Stimulated activated naive CD8-positive, alpha-beta T cell treated with anti-CD3 and anti-CD28 coated beads, Interleukin-15, amount 100 ng/mL, for 72 hours (primary cell): ENCODE data around the gene SCAP.
"Not testable (repeated sequence)": the region's sequence is repeated elsewhere in the genome, so short reads cannot be mapped to it uniquely, and the experiment has no call there.

Experiments used
- ATAC-seq: fragments of 150-1000 bp; cut with Tn5 transposase; 2 replicates; pipeline ENCODE4 v1.10.0; 2021; ENCODE audit warnings: mild to moderate bottlenecking, moderate library complexity
- DNase-seq, 2 donors: peaks; one replicate each; pipeline ENCODE4 v3.0.0; 2021 to 2022
- H3K27ac Mint-ChIP-seq, 2 donors: one replicate each; pipeline ENCODE4 v1.8.0; 2022; ENCODE audit warnings: mild to moderate bottlenecking in 2 of 2, mixed read lengths in 2 of 2, moderate library complexity in 2 of 2
- H3K27me3 Mint-ChIP-seq: one replicate; pipeline ENCODE4 v1.8.0; 2022; ENCODE audit warnings: mixed read lengths
- H3K4me1 Mint-ChIP-seq: one replicate; pipeline ENCODE4 v1.8.0; 2022; ENCODE audit warnings: mild to moderate bottlenecking, mixed read lengths
- H3K4me3 Mint-ChIP-seq, 2 donors: one replicate each; pipeline ENCODE4 v1.8.0; 2022; ENCODE audit warnings: mild to moderate bottlenecking in 2 of 2, mixed read lengths in 2 of 2, moderate library complexity in 1 of 2
- H3K9me3 Mint-ChIP-seq, 2 donors: one replicate each; pipeline ENCODE4 v1.8.0; 2022; ENCODE audit warnings: mixed read lengths in 2 of 2

SCAP gene

DNA sequence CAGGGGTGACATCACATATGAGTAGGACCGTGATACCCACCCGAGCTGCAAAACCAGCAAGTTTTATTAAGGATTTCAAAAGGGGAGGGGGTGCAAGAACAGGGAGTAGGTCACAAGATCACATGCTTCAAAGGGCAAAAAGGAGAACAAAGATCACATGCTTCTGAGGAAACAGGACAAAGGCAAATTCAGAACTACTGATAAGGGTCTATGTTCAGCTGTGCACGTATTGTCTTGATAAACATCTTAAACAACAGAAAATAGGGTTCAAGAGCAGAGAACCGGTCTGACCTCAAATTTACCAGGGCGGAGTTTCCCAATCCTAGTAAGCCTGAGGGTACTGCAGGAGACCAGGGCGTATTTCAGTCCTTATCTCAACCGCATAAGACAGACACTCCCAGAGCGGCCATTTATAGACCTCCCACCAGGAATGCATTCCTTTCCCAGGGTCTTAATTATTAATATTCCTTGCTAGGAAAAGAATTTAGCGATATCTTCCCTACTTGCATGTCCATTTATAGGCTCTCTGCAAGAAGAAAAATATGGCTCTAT, 16.1 kb downstream of the SCAP start:
- not testable (repeated sequence) for H3K27ac Mint-ChIP-seq, H3K9me3 Mint-ChIP-seq, ATAC-seq, DNase-seq, H3K27me3 Mint-ChIP-seq, H3K4me3 Mint-ChIP-seq
- peaks cover 32% of the 10 kb centered on the region for H3K4me1 Mint-ChIP-seq

DNA sequence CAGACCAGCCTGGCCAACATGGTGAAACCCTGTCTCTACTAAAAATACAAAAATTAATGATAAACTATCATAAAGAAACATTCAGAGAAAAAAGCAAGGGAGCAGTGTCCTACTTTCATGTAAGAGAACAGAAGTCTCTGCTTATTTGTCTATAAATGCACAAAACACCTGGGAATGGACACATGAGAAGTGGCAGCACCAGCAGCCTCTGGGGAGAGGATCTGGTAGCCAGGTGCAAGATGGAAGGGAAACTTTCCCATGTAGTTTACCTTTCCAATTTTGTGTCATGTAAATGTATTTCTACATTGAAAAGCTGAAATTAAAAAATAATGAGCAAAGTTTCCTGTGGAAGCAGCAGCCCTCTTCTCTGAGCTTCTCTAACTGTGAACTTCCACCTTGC, 18.8 kb downstream of the SCAP start:
- peaks cover 29% of the 10 kb centered on the region for H3K4me1 Mint-ChIP-seq
- no peak for ATAC-seq
- DNase-seq = no peak
- H3K9me3 Mint-ChIP-seq = no peaks in the 10 kb centered on the region
- no peaks in the 10 kb centered on the region for H3K27me3 Mint-ChIP-seq
- no peak overlapping the region for H3K4me3 Mint-ChIP-seq
- no peak overlapping the region for H3K27ac Mint-ChIP-seq

DNA sequence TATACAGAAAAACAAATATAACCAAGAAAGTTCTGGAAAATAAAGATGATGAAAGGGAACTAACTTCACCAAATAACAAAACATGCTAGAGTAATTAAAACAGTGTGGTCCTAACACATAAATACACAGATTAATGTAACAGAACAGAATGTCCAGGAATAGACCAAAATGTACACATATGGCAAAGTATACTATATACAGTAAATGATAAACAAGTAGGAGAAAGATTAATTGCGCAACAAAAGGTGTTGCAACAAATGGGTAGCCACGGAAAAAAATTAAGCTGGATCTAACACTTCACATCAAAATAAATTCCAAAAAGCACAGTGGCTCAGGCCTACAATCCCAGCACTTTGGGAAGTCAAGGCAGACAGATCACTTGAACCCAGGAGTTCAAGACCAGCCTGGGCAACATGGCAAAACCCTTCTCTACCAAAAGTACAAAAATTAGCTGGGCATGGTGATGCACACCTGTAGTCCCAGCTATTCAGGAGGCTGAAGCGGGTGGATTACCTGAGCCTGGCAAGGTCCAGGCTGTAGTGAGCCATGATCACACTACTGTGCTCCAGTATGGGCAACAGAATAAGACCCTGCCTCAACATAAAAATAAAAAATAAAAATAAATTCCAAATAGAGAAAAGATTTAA, 19.8 kb downstream of the SCAP start:
- DNase-seq (no peak), ATAC-seq (no peak)
- peaks cover 29% of the 10 kb centered on the region for H3K4me1 Mint-ChIP-seq
- no peak overlapping the region for H3K4me3 Mint-ChIP-seq
- peak overlapping the region; percentile 12 to 64 for H3K27ac Mint-ChIP-seq
- H3K9me3 Mint-ChIP-seq = no peaks in the 10 kb centered on the region
- H3K27me3 Mint-ChIP-seq = no peaks in the 10 kb centered on the region

- no peaks in the 10 kb centered on the region for H3K27me3 Mint-ChIP-seq
- no peaks in the 10 kb centered on the region for H3K9me3 Mint-ChIP-seq
- H3K4me1 Mint-ChIP-seq = peaks cover 29% of the 10 kb centered on the region
- no peak overlapping the region for H3K27ac Mint-ChIP-seq
- H3K4me3 Mint-ChIP-seq = no peak overlapping the region
- ATAC-seq (no peak), DNase-seq (no peak)
These were observed 23.1 kb downstream of the SCAP start for GRCh38 chr3:47452453-47453215.

DNA sequence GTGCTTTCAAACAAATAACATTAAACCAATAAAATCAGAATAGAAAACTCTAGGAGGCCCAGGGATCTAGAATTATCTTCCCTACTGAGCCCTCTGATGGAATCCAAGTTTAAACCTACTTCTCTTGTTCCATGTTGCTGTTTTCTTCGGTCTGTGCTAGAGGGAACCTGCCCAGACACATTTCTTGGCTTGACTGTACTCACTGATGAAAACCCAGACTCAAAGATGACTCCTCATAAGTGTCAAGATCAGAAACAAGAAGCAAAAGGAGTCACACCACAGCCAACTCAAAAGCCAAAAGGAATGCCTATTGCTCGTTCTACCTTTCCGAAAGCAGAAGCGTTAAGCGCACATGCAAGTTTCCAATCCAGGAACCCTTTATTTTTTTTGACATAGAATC, 31.6 kb downstream of the SCAP start:
- H3K4me1 Mint-ChIP-seq = peaks cover 21% of the 10 kb centered on the region
- no peaks in the 10 kb centered on the region for H3K9me3 Mint-ChIP-seq
- H3K27ac Mint-ChIP-seq = peak overlapping the region; percentile 83 to 89
- ATAC-seq (no peak), DNase-seq (no peak)
- no peaks in the 10 kb centered on the region for H3K27me3 Mint-ChIP-seq
- H3K4me3 Mint-ChIP-seq = no peak overlapping the region

DNA sequence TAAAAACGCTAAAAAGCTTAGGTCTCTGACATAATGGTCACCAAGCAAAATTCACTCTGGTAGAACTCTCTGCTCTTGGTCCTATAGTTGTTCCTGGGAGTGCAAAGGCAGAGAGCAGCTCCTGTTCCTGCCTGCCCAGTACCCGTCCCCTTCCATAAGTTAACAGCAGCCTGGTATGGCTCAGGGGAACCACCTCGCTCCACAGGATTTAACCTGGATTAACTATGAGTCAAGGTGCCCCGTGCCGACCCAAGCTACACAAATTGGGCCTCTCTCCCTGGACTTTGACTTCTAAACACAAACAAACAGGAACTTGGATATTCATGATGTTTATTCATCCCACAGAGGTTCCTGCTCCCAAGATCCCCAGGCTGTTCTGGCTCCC, 32.1 kb downstream of the SCAP start:
- Mint-ChIP-seq H3K9me3 (no peaks in the 10 kb centered on the region), H3K27me3 (no peaks in the 10 kb centered on the region), H3K4me3 (no peak overlapping the region), H3K27ac (peak overlapping the region; percentile 83 to 89), H3K4me1 (peaks cover 20% of the 10 kb centered on the region)
- ATAC-seq = no peak
- no peak for DNase-seq

DNA sequence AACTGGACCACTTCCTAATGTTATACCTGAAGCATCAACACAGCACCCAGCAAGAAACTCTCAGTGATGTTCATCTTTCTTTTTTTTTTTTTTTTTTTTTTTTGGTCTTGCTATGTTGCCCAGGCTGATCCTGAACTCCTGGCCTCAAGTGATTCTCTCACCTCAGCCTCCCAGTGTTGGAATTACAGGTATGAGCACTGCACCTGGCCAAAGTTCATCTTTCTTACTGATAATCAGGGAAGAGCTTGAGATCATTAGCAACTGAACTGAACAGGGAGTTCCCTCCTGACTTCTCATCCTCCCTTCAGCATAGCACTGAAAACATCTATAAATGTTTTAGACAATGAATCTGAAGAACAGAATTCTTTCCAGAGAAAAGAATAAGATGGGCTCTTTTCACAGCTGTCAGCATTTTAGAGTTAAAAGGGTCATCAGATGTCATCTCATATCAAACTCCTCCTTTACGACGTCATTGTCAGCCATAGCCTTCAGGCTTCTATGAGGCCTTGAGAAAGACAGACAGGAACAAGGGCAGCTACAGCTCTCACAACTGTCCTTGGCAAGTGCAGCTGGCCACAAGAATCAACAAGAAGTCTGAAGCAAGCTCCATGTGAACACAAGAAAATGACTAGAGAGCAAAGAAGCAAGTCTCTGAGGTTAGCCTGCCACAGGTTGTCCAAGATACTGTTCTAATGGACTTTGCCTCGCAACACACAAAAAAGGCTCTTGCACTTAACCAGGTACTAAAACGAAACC, 33.8 kb downstream of the SCAP start:
- Mint-ChIP-seq H3K4me1 (peaks cover 9% of the 10 kb centered on the region), H3K4me3 (no peak overlapping the region), H3K9me3 (no peaks in the 10 kb centered on the region), H3K27ac (peak overlapping the region in 1 of 2 donors; percentile 48), H3K27me3 (no peaks in the 10 kb centered on the region)
- ATAC-seq (no peak), DNase-seq (no peak)

- no peak for DNase-seq
- no peaks in the 10 kb centered on the region for H3K27me3 Mint-ChIP-seq
- no peak overlapping the region for H3K27ac Mint-ChIP-seq
- H3K4me1 Mint-ChIP-seq = peaks cover 7% of the 10 kb centered on the region
- no peak for ATAC-seq
- H3K4me3 Mint-ChIP-seq = no peak overlapping the region
- no peaks in the 10 kb centered on the region for H3K9me3 Mint-ChIP-seq
These were observed 35.6 kb downstream of the SCAP start for GRCh38 chr3:47440131-47440530.

DNA sequence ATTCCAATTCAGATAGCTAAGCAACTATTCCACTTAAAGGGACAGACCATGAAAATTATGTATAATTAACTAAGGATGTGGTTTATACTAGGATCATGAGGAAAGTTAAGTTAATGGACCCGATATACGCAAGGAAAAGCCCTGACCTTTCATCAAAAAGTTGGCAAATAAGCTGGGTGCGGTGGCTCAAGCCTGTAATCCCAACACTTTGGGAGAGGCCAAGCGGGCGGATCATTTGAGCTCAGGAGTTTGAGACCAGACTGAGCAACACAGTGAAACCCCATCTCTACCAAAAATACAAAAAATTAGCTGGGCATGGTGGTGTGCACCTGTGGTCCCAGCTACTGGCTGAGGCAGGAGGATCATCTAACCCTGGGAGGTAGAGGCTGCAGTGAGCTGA, 39.6 kb downstream of the SCAP start:
- ATAC-seq (no peak), DNase-seq (no peak)
- H3K4me3 Mint-ChIP-seq = no peak overlapping the region
- H3K27me3 Mint-ChIP-seq = no peaks in the 10 kb centered on the region
- no peak overlapping the region for H3K27ac Mint-ChIP-seq
- H3K4me1 Mint-ChIP-seq = no peaks in the 10 kb centered on the region
- H3K9me3 Mint-ChIP-seq = no peaks in the 10 kb centered on the region

- DNase-seq (no peak), ATAC-seq (no peak)
- H3K4me1 Mint-ChIP-seq = no peaks in the 10 kb centered on the region
- H3K4me3 Mint-ChIP-seq = no peak overlapping the region
- no peaks in the 10 kb centered on the region for H3K27me3 Mint-ChIP-seq
- H3K27ac Mint-ChIP-seq = no peak overlapping the region
- no peaks in the 10 kb centered on the region for H3K9me3 Mint-ChIP-seq
These were observed 40.9 kb downstream of the SCAP start for GRCh38 chr3:47434849-47435248.

DNA sequence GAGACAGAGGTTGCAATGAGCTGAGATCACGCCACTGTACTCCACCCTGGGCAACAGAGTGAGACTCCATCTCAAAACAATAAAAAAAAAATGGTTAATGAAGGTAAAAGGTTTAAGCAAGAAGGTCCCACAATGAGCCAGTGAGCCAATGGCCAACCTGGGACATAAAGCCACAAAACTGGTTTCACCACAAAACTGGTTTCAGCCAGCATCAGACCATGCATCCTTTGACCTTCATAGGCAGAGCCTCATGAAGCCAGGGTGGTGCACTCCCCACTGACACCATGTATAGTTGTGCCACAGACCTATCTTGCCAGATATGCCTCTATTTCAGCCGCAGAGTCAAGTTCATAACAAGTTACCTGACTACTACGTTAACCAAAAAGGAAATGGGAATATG, 41.9 kb downstream of the SCAP start:
- Mint-ChIP-seq H3K4me1 (no peaks in the 10 kb centered on the region), H3K4me3 (no peak overlapping the region), H3K27me3 (no peaks in the 10 kb centered on the region), H3K9me3 (no peaks in the 10 kb centered on the region), H3K27ac (peak overlapping the region in 1 of 2 donors; percentile 9)
- DNase-seq (no peak), ATAC-seq (no peak)

DNA sequence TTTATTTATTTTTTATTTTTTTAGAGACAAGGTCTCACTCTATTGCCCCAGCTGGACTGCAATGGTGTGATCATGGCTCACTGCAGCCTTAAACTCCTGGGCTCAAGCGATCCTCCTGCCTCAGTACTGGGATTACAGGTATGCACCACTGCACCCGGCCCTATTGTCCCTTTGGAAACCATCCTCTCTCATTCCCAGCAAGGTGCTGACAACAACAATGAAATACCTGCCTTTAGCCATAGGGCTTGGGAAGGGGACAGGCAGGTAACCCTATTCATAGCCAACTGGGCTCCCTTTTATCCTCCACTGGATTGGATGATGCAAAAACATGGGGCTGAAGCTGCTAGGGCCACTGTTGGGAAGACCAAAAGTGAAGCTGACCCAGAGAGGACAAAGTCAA, 43.1 kb downstream of the SCAP start:
- H3K4me3 Mint-ChIP-seq = no peak overlapping the region
- ATAC-seq (no peak), DNase-seq (no peak)
- H3K27me3 Mint-ChIP-seq = no peaks in the 10 kb centered on the region
- no peaks in the 10 kb centered on the region for H3K4me1 Mint-ChIP-seq
- H3K9me3 Mint-ChIP-seq = no peaks in the 10 kb centered on the region
- H3K27ac Mint-ChIP-seq = peak overlapping the region in 1 of 2 donors; percentile 83

GRCh38 chr3:47431225-47431624, 44.5 kb downstream of the SCAP start:
- H3K27ac Mint-ChIP-seq = peak overlapping the region in 1 of 2 donors; percentile 38
- no peaks in the 10 kb centered on the region for H3K9me3 Mint-ChIP-seq
- H3K4me1 Mint-ChIP-seq = no peaks in the 10 kb centered on the region
- H3K27me3 Mint-ChIP-seq = no peaks in the 10 kb centered on the region
- ATAC-seq = no peak
- DNase-seq = no peak
- no peak overlapping the region for H3K4me3 Mint-ChIP-seq

DNA sequence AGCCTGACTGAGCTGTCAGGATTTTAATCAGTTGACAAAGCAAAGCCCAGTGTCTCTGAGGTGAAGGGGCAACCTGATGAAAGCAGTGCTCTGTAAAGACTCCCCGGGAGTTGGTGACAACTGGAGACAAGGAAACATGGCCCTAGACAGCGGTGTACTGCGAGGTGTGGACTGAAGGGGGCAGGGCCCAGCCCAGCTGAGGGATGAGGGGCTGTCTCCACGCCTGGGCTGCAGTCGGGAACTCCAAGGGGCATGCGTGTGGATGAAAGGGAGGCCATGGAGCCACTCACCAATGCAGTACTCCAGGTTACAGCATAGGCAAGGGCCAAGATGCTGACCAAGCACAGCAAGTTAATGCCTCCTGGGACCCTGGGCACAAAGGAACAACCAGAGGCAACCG, 45.1 kb downstream of the SCAP start:
- no peak for DNase-seq
- no peak for ATAC-seq
- no peak overlapping the region for H3K4me3 Mint-ChIP-seq
- no peaks in the 10 kb centered on the region for H3K4me1 Mint-ChIP-seq
- H3K27ac Mint-ChIP-seq = no peak overlapping the region
- H3K27me3 Mint-ChIP-seq = no peaks in the 10 kb centered on the region
- H3K9me3 Mint-ChIP-seq = no peaks in the 10 kb centered on the region

- no peaks in the 10 kb centered on the region for H3K9me3 Mint-ChIP-seq
- H3K4me3 Mint-ChIP-seq = no peak overlapping the region
- H3K27me3 Mint-ChIP-seq = no peaks in the 10 kb centered on the region
- ATAC-seq = no peak
- no peaks in the 10 kb centered on the region for H3K4me1 Mint-ChIP-seq
- no peak for DNase-seq
- H3K27ac Mint-ChIP-seq = peak overlapping the region in 1 of 2 donors; percentile 56
These were observed 46.1 kb downstream of the SCAP start for GRCh38 chr3:47429476-47430270.
